Muscle layer of duodenum (tissue), 2 donors: ENCODE measurements around the gene MTHFS.

ENCODE experiments used
- H3K27ac ChIP-seq: one replicate; pipeline ENCODE4 v1.7.0; 2013; ENCODE audit warnings: mild to moderate bottlenecking, low read length
- H3K27me3 ChIP-seq: one replicate; pipeline ENCODE4 v1.7.0; 2013; ENCODE audit warnings: low read depth, mild to moderate bottlenecking, control low read depth, low read length
- H3K36me3 ChIP-seq, 2 donors: one replicate each; pipeline ENCODE4 v1.7.0; 2013; ENCODE audit warnings: low read length in 2 of 2, control low read depth in 1 of 2, mild to moderate bottlenecking in 1 of 2; ENCODE audit not compliant: insufficient read depth in 2 of 2, control insufficient read depth in 1 of 2
- H3K4me1 ChIP-seq, 2 donors: one replicate each; pipeline ENCODE4 v1.7.0; 2013; ENCODE audit warnings: low read length in 2 of 2, mild to moderate bottlenecking in 2 of 2, control low read depth in 1 of 2, moderate library complexity in 1 of 2; ENCODE audit not compliant: insufficient read depth in 2 of 2, control insufficient read depth in 1 of 2
- H3K4me3 ChIP-seq, 2 donors: one replicate each; pipeline ENCODE4 v1.7.0; 2013; ENCODE audit warnings: low read length in 2 of 2, low read depth in 1 of 2, mild to moderate bottlenecking in 1 of 2
- H3K9me3 ChIP-seq, 2 donors: one replicate each; pipeline ENCODE4 v1.7.0; 2013; ENCODE audit warnings: low read length in 2 of 2, control low read depth in 1 of 2, mild to moderate bottlenecking in 1 of 2; ENCODE audit not compliant: control insufficient read depth in 1 of 2
- donor health status: healthy.

The MTHFS gene

DNA sequence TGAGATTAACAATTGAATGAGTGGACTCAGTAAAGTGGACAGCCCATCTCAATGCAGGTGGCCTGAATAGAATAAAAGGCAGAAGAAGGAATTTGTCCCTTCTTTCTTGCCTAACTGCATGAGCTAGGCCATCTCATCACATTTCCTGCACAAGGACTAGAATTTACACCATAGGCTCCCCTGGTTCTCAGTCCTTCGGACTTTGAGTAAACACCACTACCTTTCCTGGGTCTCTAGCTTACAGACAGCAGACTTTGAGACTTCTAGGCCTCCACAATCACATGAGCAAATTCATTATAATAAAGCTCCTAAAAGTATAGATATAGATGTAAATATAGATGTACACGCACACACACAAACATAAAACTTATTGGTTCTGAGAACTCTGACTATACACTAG, 28.3 kb downstream of the MTHFS start:
- no peak overlapping the region for H3K27ac ChIP-seq
- no peaks in the 10 kb centered on the region for H3K9me3 ChIP-seq
- no peaks in the 10 kb centered on the region for H3K27me3 ChIP-seq
- H3K4me3 ChIP-seq, result no peak overlapping the region
- no peaks in the 10 kb centered on the region for H3K4me1 ChIP-seq
- H3K36me3 ChIP-seq, result peaks cover 0 to 7% of the 10 kb centered on the region in 2 donors

DNA sequence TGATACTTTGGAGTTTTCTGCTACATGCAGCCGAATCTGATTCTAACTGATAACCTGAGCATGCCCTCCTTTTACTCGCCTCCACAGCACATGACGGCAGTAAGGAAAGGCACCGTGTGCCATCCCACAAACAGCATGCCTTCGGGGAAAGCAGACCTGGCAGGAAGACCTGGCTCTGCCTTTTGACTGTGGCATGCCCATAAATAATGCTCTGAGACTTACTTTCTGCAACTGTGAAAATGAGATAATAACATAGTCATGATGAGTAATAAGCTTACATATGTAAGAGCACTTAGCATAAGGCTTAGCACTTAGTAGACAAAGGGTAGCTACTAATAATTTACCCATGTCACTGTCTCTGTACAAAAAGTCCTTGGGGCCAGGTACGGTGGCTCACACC, 32.9 kb downstream of the MTHFS start:
- H3K4me1 ChIP-seq, result no peaks in the 10 kb centered on the region
- no peaks in the 10 kb centered on the region for H3K9me3 ChIP-seq
- H3K27me3 ChIP-seq, result no peaks in the 10 kb centered on the region
- H3K4me3 ChIP-seq, result no peak overlapping the region
- H3K27ac ChIP-seq, result no peak overlapping the region
- H3K36me3 ChIP-seq, result peaks cover 0 to 5% of the 10 kb centered on the region in 2 donors

DNA sequence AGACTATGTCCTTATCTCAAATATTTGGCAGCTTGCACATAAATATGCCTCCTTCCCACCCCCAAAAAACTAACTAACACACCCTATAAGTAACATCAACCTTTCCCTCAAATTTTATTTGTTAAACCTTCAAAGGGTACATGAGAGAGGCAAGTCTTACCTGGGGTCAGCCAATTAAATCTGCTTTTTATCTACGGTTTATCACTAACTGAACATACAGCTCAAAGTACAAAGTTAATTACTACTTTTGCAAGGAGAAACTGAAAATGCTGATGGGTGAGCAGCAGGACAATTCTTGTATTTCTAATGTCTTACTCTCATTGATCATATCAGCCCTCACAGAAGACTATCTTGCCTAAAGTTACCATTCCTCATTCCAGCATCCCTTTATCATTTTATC, 34.6 kb downstream of the MTHFS start:
- H3K4me3 ChIP-seq, result no peak overlapping the region
- peaks cover 0 to 5% of the 10 kb centered on the region in 2 donors for H3K36me3 ChIP-seq
- no peaks in the 10 kb centered on the region for H3K27me3 ChIP-seq
- H3K4me1 ChIP-seq, result no peaks in the 10 kb centered on the region
- no peak overlapping the region for H3K27ac ChIP-seq
- no peaks in the 10 kb centered on the region for H3K9me3 ChIP-seq

DNA sequence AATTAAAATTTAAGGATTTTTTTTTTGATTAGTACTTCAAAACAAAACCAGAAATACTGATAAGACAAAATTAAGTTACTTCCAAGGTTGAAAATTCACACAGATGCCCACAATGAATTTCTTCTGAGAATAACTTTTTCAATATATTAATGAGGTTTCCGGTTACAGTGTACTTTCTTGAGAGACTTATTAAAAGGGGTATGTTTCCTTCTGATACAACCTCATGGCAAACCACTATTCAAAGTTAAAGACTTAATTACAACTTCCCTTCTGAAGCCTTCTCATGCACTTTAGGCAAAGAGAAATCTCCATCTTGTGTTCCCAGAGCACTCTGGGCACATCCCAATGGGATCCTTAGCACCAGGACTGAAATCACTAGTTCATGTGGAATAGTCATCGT, 36.2 kb downstream of the MTHFS start:
- no peaks in the 10 kb centered on the region for H3K36me3 ChIP-seq
- no peaks in the 10 kb centered on the region for H3K27me3 ChIP-seq
- no peak overlapping the region for H3K4me3 ChIP-seq
- H3K9me3 ChIP-seq, result no peaks in the 10 kb centered on the region
- no peaks in the 10 kb centered on the region for H3K4me1 ChIP-seq
- no peak overlapping the region for H3K27ac ChIP-seq

DNA sequence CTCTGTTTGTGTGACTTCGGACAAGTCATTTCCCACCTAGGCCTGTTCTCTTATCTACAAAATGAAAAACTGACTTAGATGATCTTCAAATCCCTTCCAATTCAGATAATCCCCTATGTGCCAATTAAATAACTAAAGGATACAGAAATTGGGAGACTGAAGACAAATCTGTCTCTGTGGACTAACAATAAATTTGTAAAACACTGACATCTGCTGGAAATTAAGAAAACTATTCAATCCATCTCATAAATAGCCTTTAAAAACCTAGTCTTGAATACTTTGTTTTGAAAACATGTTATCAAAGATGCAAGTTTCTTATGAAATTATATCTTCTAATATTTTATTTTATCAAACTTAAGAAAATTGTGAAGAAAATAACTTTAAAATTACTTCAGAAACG, 38.3 kb downstream of the MTHFS start:
- no peaks in the 10 kb centered on the region for H3K9me3 ChIP-seq
- no peaks in the 10 kb centered on the region for H3K27me3 ChIP-seq
- no peak overlapping the region for H3K4me3 ChIP-seq
- H3K36me3 ChIP-seq, result no peaks in the 10 kb centered on the region
- no peaks in the 10 kb centered on the region for H3K4me1 ChIP-seq
- no peak overlapping the region for H3K27ac ChIP-seq

DNA sequence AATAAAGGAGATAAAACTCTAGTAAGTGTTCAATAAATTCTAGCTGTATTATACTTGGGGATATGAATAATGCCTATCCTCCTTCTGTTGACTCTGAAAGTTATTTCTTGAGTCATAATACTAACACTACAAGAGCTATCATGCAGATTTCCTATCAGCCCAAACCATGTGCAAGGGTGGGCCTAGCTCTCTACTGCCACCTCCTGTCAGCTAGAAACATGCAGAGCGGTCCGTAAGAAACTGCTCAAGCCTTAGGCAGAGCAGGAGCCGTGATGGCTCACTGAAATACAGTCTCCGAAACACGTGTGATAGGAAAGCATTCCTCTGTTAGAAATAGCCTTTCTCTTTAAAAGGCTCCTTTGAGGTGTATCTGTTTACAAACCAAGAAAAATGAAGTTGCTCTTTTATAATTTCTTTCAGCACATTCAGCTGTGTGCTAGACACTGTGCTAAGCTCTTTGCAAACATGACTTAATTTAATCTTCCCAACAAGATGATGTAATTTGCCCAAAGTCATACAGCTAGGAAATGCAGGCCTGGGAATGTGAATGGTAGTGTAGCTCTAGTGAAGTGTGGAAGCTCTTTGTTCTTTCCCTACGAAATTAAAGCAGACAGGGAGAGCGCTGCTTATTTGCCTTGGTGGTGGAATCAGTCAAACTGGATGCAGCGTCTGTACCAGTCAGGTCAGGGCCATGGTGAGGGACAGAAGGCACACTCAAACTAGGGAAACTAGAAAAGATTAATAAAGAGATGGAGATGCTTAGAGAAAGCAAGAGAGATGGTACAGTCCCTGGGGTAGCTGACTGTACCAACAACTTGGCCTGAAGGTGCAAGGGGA, 43.1 kb downstream of the MTHFS start:
- H3K4me3 ChIP-seq, result no peak overlapping the region
- no peak overlapping the region for H3K27ac ChIP-seq
- H3K4me1 ChIP-seq, result no peaks in the 10 kb centered on the region
- no peaks in the 10 kb centered on the region for H3K27me3 ChIP-seq
- no peaks in the 10 kb centered on the region for H3K9me3 ChIP-seq
- H3K36me3 ChIP-seq, result peaks cover 0 to 4% of the 10 kb centered on the region in 2 donors

DNA sequence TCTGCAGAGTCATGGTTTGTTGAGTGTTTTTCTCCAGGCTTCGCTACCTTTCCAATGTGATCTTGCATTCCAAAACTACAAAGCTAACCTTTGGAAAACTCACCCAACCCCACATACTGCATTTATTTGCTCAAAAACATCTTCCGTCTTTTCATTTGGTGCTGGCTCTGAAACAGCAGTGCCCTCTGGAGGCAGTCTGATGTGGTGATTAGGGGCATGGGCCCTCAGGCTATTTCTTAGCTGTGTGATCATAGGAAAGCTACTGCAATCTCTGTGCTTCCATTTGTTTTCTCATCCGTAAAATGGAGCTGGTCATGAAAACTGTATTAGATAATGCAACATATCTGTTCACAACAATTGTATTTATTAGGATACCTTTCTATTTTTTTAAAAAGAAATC, 47.0 kb downstream of the MTHFS start:
- Histone ChIP-seq H3K4me1 (no peaks in the 10 kb centered on the region), H3K4me3 (no peak overlapping the region), H3K9me3 (no peaks in the 10 kb centered on the region), H3K27me3 (no peaks in the 10 kb centered on the region), H3K27ac (no peak overlapping the region), H3K36me3 (peaks cover 0 to 4% of the 10 kb centered on the region in 2 donors)

DNA sequence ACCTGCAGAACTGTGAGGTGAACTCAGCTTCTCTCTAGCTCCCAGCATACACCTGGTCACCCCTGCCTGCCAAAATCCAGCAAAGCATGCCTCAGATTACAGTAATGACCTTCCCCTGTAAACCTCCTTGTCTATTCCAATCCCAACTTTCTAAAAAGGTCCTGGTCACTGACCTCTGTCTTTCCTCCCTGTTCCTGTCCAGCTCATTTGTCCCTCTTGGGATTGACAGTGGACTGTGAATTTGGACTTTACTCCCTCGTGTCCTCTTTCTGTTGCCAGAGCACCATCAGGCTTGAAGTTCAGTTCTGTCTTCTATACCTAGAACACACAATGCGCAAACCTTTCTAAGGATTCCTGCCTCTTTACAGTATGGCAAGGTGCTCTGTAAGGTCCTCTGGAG, 50.3 kb downstream of the MTHFS start:
- Histone ChIP-seq H3K9me3 (no peaks in the 10 kb centered on the region), H3K27ac (no peak overlapping the region), H3K27me3 (no peaks in the 10 kb centered on the region), H3K36me3 (peaks cover 5 to 14% of the 10 kb centered on the region in 2 donors), H3K4me1 (no peaks in the 10 kb centered on the region), H3K4me3 (no peak overlapping the region)

DNA sequence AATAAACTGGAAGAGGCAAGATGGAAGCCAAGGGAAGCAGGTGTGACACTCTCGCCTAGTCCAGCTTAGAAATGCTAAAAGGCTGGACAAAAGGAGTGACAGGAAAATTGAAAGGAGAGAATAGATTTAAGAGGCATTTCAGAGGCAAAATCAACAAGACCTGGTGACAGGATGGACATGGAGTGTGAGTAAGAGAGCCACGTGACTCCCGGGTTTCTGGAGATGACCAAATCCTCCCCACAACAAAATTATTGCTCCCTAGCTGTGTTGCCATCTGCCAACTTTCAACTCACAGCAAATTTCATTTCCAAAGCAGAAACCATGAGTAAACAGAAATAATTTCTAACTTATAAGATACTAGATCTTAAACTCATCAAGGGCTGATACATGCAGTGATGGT, 52.6 kb downstream of the MTHFS start:
- no peak overlapping the region for H3K4me3 ChIP-seq

DNA sequence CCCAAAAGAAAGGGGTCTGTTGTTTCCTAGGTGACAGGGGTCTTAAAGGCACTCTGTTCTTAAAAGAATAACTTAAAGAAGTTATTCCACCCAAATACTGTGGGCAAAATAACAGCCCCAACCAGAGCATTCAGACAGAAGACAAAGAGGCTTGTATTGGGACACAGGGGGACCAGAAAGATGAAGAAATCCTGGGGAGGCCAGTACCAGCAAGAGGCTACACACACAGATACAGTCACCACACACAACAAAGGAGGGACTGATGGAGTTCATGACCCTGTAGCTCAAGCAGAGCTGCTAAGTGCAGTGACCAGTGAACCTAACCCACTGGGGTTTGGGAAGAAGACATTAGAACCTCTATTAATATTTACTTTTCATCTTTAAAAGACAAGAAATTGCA, 59.0 kb downstream of the MTHFS start:
- Histone ChIP-seq H3K9me3 (no peaks in the 10 kb centered on the region), H3K4me3 (no peak overlapping the region), H3K4me1 (no peaks in the 10 kb centered on the region), H3K27ac (no peak overlapping the region), H3K36me3 (no peaks in the 10 kb centered on the region), H3K27me3 (no peaks in the 10 kb centered on the region)

More for the DNA sequence above, 52.6 kb downstream of the MTHFS start:
- no peaks in the 10 kb centered on the region for H3K27me3 ChIP-seq
- H3K4me1 ChIP-seq, result no peaks in the 10 kb centered on the region
- H3K27ac ChIP-seq, result no peak overlapping the region
- H3K9me3 ChIP-seq, result no peaks in the 10 kb centered on the region
- H3K36me3 ChIP-seq, result peaks cover 5 to 10% of the 10 kb centered on the region in 2 donors

DNA sequence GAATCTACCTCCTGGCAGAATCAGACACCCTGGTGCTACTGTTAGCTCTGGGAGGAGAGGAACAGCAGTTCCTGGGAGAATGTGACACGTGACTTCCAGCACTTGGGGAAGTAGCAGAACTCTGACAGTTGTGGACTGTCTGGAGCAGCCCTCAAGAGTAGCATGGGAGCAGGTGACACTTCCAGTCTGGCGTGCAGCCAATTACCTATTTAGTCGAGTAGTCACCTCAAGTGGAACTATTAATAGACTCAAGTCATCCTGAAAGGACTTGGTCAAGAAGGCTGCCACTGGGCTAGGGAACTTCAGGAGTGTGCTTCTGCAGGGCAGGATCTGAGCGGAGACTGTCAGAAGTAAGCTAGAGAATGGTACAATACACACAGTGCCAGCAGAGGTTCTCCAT, 62.3 kb downstream of the MTHFS start:
- Histone ChIP-seq H3K9me3 (no peaks in the 10 kb centered on the region), H3K4me3 (no peak overlapping the region), H3K27ac (no peak overlapping the region), H3K36me3 (no peaks in the 10 kb centered on the region), H3K4me1 (no peaks in the 10 kb centered on the region), H3K27me3 (no peaks in the 10 kb centered on the region)
